GM23338 (cell line): ENCODE measurements around the gene KDM1A.

ENCODE experiments used
- CREB1 ChIP-seq: fragments of 250-450 bp; sonication (Bioruptor Pico); IDR thresholded peaks from 2 replicates; pipeline ENCODE4 v1.5.0; 2020; ENCODE audit warnings: low read depth, mild to moderate bottlenecking, moderate library complexity
- EZH2 ChIP-seq: fragments of 200-600 bp; sonication (generic); IDR thresholded peaks from one replicate; pipeline ENCODE4 v1.8.0; 2017; ENCODE audit warnings: antibody characterized with exemption, mild to moderate bottlenecking, low read depth; ENCODE audit not compliant: unreplicated experiment
- EZH2phosphoT487 ChIP-seq: fragments of 200-600 bp; sonication (generic); IDR thresholded peaks from one replicate; pipeline ENCODE4 v1.8.1; 2018; ENCODE audit warnings: antibody characterized with exemption; ENCODE audit not compliant: unreplicated experiment
- POLR2AphosphoS5 ChIP-seq: IDR thresholded peaks from 2 replicates; pipeline ENCODE4 v1.6.1; 2016; ENCODE audit warnings: antibody characterized with exemption, low read depth
- ZNF331 ChIP-seq: fragments of 250-450 bp; sonication (Bioruptor Pico); IDR thresholded peaks from 2 replicates; pipeline ENCODE4 v1.5.0; 2020; ENCODE audit warnings: low read depth, mild to moderate bottlenecking, moderate library complexity
- TF ChIP-seq, protein P1 (sequence below), 2 experiments: fragments of 200-600 bp in 1 of 2; sonication (generic) in 1 of 2; conservative IDR thresholded peaks; 2 replicates each; pipeline versions ENCODE4 v1.5.1 to v1.6.1; 2016 to 2017; ENCODE audit warnings: antibody characterized with exemption in 2 of 2, low read depth in 2 of 2, mild to moderate bottlenecking in 2 of 2, moderate library complexity in 1 of 2
- TF ChIP-seq, protein P2 (sequence below): IDR thresholded peaks from one replicate; pipeline ENCODE4 v1.6.1; 2018; ENCODE audit warnings: antibody characterized with exemption; ENCODE audit not compliant: unreplicated experiment
- TF ChIP-seq, protein P3 (sequence below): fragments of 250-450 bp; sonication (Bioruptor Pico); IDR thresholded peaks from 2 replicates; pipeline ENCODE4 v1.5.0; 2020; ENCODE audit warnings: mild to moderate bottlenecking, moderate library complexity
- TF ChIP-seq, protein P4 (sequence below): IDR thresholded peaks from 2 replicates; pipeline ENCODE4 v1.6.1; 2016; ENCODE audit warnings: antibody characterized with exemption

DNA sequence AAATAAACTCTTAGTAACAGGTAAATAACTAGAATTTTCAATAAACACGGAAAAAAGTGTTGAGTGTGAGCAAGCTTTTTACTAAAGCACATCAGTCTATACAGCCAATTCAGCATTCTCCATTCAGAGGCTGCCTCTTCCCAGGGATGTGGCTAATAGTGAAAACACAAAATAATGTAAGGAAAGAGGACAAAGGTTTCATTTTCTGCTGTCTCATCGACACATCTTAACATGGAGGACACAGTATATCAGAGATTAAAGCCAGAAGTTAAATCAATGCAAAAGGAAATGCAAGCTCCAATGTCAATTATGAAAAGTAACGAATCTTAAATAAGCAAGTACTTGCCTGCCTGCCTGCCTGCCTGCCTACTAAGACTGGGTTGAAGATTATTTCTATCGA, 106.2 kb downstream of the KDM1A start:
- TF ChIP-seq, protein P1, sequence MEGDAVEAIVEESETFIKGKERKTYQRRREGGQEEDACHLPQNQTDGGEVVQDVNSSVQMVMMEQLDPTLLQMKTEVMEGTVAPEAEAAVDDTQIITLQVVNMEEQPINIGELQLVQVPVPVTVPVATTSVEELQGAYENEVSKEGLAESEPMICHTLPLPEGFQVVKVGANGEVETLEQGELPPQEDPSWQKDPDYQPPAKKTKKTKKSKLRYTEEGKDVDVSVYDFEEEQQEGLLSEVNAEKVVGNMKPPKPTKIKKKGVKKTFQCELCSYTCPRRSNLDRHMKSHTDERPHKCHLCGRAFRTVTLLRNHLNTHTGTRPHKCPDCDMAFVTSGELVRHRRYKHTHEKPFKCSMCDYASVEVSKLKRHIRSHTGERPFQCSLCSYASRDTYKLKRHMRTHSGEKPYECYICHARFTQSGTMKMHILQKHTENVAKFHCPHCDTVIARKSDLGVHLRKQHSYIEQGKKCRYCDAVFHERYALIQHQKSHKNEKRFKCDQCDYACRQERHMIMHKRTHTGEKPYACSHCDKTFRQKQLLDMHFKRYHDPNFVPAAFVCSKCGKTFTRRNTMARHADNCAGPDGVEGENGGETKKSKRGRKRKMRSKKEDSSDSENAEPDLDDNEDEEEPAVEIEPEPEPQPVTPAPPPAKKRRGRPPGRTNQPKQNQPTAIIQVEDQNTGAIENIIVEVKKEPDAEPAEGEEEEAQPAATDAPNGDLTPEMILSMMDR (conservative IDR thresholded peaks at IDR 0.05; ENCODE audit: low read depth in 2 of 2): no peak
- TF ChIP-seq, protein P2, sequence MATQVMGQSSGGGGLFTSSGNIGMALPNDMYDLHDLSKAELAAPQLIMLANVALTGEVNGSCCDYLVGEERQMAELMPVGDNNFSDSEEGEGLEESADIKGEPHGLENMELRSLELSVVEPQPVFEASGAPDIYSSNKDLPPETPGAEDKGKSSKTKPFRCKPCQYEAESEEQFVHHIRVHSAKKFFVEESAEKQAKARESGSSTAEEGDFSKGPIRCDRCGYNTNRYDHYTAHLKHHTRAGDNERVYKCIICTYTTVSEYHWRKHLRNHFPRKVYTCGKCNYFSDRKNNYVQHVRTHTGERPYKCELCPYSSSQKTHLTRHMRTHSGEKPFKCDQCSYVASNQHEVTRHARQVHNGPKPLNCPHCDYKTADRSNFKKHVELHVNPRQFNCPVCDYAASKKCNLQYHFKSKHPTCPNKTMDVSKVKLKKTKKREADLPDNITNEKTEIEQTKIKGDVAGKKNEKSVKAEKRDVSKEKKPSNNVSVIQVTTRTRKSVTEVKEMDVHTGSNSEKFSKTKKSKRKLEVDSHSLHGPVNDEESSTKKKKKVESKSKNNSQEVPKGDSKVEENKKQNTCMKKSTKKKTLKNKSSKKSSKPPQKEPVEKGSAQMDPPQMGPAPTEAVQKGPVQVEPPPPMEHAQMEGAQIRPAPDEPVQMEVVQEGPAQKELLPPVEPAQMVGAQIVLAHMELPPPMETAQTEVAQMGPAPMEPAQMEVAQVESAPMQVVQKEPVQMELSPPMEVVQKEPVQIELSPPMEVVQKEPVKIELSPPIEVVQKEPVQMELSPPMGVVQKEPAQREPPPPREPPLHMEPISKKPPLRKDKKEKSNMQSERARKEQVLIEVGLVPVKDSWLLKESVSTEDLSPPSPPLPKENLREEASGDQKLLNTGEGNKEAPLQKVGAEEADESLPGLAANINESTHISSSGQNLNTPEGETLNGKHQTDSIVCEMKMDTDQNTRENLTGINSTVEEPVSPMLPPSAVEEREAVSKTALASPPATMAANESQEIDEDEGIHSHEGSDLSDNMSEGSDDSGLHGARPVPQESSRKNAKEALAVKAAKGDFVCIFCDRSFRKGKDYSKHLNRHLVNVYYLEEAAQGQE: no peak
- TF ChIP-seq POLR2AphosphoS5 (no peak), EZH2 (no peak), EZH2phosphoT487 (no peak), CREB1 (no peak), ZNF331 (CRISPR knock-in tag) (no peak)
- TF ChIP-seq, protein P3, sequence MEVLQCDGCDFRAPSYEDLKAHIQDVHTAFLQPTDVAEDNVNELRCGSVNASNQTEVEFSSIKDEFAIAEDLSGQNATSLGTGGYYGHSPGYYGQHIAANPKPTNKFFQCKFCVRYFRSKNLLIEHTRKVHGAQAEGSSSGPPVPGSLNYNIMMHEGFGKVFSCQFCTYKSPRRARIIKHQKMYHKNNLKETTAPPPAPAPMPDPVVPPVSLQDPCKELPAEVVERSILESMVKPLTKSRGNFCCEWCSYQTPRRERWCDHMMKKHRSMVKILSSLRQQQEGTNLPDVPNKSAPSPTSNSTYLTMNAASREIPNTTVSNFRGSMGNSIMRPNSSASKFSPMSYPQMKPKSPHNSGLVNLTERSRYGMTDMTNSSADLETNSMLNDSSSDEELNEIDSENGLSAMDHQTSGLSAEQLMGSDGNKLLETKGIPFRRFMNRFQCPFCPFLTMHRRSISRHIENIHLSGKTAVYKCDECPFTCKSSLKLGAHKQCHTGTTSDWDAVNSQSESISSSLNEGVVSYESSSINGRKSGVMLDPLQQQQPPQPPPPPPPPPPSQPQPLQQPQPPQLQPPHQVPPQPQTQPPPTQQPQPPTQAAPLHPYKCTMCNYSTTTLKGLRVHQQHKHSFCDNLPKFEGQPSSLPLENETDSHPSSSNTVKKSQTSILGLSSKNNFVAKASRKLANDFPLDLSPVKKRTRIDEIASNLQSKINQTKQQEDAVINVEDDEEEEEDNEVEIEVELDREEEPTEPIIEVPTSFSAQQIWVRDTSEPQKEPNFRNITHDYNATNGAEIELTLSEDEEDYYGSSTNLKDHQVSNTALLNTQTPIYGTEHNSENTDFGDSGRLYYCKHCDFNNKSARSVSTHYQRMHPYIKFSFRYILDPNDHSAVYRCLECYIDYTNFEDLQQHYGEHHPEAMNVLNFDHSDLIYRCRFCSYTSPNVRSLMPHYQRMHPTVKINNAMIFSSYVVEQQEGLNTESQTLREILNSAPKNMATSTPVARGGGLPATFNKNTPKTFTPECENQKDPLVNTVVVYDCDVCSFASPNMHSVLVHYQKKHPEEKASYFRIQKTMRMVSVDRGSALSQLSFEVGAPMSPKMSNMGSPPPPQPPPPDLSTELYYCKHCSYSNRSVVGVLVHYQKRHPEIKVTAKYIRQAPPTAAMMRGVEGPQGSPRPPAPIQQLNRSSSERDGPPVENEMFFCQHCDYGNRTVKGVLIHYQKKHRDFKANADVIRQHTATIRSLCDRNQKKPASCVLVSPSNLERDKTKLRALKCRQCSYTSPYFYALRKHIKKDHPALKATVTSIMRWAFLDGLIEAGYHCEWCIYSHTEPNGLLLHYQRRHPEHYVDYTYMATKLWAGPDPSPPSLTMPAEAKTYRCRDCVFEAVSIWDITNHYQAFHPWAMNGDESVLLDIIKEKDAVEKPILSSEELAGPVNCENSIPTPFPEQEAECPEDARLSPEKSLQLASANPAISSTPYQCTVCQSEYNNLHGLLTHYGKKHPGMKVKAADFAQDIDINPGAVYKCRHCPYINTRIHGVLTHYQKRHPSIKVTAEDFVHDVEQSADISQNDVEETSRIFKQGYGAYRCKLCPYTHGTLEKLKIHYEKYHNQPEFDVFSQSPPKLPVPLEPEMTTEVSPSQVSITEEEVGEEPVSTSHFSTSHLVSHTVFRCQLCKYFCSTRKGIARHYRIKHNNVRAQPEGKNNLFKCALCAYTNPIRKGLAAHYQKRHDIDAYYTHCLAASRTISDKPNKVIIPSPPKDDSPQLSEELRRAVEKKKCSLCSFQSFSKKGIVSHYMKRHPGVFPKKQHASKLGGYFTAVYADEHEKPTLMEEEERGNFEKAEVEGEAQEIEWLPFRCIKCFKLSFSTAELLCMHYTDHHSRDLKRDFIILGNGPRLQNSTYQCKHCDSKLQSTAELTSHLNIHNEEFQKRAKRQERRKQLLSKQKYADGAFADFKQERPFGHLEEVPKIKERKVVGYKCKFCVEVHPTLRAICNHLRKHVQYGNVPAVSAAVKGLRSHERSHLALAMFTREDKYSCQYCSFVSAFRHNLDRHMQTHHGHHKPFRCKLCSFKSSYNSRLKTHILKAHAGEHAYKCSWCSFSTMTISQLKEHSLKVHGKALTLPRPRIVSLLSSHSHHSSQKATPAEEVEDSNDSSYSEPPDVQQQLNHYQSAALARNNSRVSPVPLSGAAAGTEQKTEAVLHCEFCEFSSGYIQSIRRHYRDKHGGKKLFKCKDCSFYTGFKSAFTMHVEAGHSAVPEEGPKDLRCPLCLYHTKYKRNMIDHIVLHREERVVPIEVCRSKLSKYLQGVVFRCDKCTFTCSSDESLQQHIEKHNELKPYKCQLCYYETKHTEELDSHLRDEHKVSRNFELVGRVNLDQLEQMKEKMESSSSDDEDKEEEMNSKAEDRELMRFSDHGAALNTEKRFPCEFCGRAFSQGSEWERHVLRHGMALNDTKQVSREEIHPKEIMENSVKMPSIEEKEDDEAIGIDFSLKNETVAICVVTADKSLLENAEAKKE: no peak
- TF ChIP-seq, protein P4, sequence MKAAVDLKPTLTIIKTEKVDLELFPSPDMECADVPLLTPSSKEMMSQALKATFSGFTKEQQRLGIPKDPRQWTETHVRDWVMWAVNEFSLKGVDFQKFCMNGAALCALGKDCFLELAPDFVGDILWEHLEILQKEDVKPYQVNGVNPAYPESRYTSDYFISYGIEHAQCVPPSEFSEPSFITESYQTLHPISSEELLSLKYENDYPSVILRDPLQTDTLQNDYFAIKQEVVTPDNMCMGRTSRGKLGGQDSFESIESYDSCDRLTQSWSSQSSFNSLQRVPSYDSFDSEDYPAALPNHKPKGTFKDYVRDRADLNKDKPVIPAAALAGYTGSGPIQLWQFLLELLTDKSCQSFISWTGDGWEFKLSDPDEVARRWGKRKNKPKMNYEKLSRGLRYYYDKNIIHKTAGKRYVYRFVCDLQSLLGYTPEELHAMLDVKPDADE: no peak
